Measurements from ENCODE around the gene TUBD1. TPM values are rescaled to one million over a fixed set of nuclear protein-coding genes. Genes with fewer than 3 reads are reported as not detected.

Gene TUBD1
- total and polyA plus RNA-seq, 2 of the 13 experiments (the other 11 are each of a cell fraction or from before 2014, with no cell fraction given), result 18.2 to 25.9 TPM

GRCh38 chr17:59916446-59916845 is 23.7 kb upstream of the TUBD1 start:
- Histone ChIP-seq H3K36me3 (replicated peaks in 1 of 2; ENCODE audit: control insufficient read depth in 1 of 2, insufficient read depth in 2 of 2, low read length in 2 of 2) (peaks cover 27 to 82% of the 10 kb centered on the region in 2 experiments), H4K20me1 (ENCODE audit: insufficient read depth, low read length) (peaks cover 4% of the 10 kb centered on the region; the same call in 1 of the 2 replicates), H3K27me3 (ENCODE audit: control insufficient read depth in 1 of 2, insufficient read depth in 2 of 2, low read length in 2 of 2) (no peaks in the 10 kb centered on the region), H2AFZ (ENCODE audit: low read length) (no peak overlapping the region), H3K4me3 (replicated peaks in 1 of 3; ENCODE audit: insufficient read depth in 1 of 3, low read depth in 2 of 3, low read length in 3 of 3) (no peak overlapping the region), H3K27ac (ENCODE audit: extremely low read length, insufficient read depth, low read length) (no peak overlapping the region), H3K4me1 (ENCODE audit: insufficient read depth, low read length) (no peaks in the 10 kb centered on the region), H3K9ac (ENCODE audit: insufficient read depth, low read depth, low read length) (no peak overlapping the region), H3K79me2 (ENCODE audit: insufficient read depth, low read length) (no peaks in the 10 kb centered on the region), H3K4me2 (ENCODE audit: low read depth, low read length) (no peak overlapping the region), H3K9me3 (ENCODE audit: low read length) (no peaks in the 10 kb centered on the region)
- no peak for ATAC-seq
- POLR2A ChIA-PET, result no interaction called here
- no TSS peak for BruUV-seq (replicated peaks)
- in situ Hi-C loops (cut with HindIII; ENCODE audit: extremely low pct_ligation_motif_present, low pct_unique_long_range_greater_than_20kb), result loop anchor here (10.0 kb wide), 1 partner anchor 118 kb away; no protein-coding TSS in a partner anchor
- CTCF ChIA-PET (ENCODE audit: low intra/inter-chr PET ratio, low total read pairs), result no interaction called here
- no peak for TF ChIP-seq ZNF142 (CRISPR knock-in tag; IDR thresholded peaks at IDR 0.05)
- no peak for TF ChIP-seq NFIC (IDR thresholded peaks at IDR 0.05; ENCODE audit: low read length)
- TF ChIP-seq SNAPC2 (CRISPR knock-in tag; IDR thresholded peaks at IDR 0.05), result no peak
- no peak for TF ChIP-seq PHF8 (CRISPR knock-in tag; IDR thresholded peaks at IDR 0.05)
- FAIRE-seq, result no peak
- DNase-seq (ENCODE audit: low spot score), result no peak
- intact Hi-C loops (cut with micrococcal nuclease; ENCODE audit: unreplicated experiment), result no loop called here
